Measurements from ENCODE around the gene GTF3C2.

GRCh38 chr2:27379836-27380625 lies 23.5 kb upstream of the GTF3C2 start:
- TF ChIP-seq CTCF (IDR thresholded peaks at IDR 0.05), result no peak
- no peak for TF ChIP-seq POLR2A (IDR thresholded peaks at IDR 0.05)
